Neural cell (in vitro differentiated cells): ENCODE data around the gene ENO2.
"Not testable (repeated sequence)": the region's sequence is repeated elsewhere in the genome, so short reads cannot be mapped to it uniquely, and the experiment has no call there.

Experiments used
- CTCF ChIP-seq: fragments of 450-650 bp; IDR thresholded peaks from 2 replicates; pipeline ENCODE4 v1.5.1; 2014; ENCODE audit warnings: antibody characterized with exemption, mild to moderate bottlenecking, moderate library complexity; ENCODE audit not compliant: poor library complexity, severe bottlenecking
- EP300 ChIP-seq: fragments of 450-650 bp; conservative IDR thresholded peaks from 2 replicates; pipeline ENCODE4 v1.6.1; 2014; ENCODE audit warnings: antibody characterized with exemption, mild to moderate bottlenecking, moderate library complexity; ENCODE audit not compliant: poor library complexity, severe bottlenecking
- EZH2 ChIP-seq: fragments of 200-600, 300-800 bp; shearing (Covaris generic), sonication (generic); IDR thresholded peaks from 2 replicates; pipeline ENCODE4 v1.6.1; 2014; ENCODE audit warnings: antibody characterized with exemption, low read length, borderline replicate concordance, mild to moderate bottlenecking; ENCODE audit not compliant: insufficient read depth, poor library complexity, severe bottlenecking
- MXI1 ChIP-seq: fragments of 450-650 bp; conservative IDR thresholded peaks from 2 replicates; pipeline ENCODE4 v1.6.1; 2014; ENCODE audit warnings: antibody characterized with exemption, mild to moderate bottlenecking; ENCODE audit not compliant: poor library complexity, severe bottlenecking
- RAD21 ChIP-seq: fragments of 450-650 bp; conservative IDR thresholded peaks from 2 replicates; pipeline ENCODE4 v1.6.1; 2014; ENCODE audit warnings: antibody characterized with exemption, mild to moderate bottlenecking, moderate library complexity
- REST ChIP-seq: IDR thresholded peaks from 2 replicates; pipeline ENCODE4 v1.6.1; 2012; ENCODE audit warnings: borderline replicate concordance
- SMC3 ChIP-seq: fragments of 450-650 bp; conservative IDR thresholded peaks from 2 replicates; pipeline ENCODE4 v1.6.1; 2014; ENCODE audit warnings: antibody characterized with exemption, mild to moderate bottlenecking, moderate library complexity; ENCODE audit not compliant: poor library complexity

- TF ChIP-seq CTCF, RAD21, REST, EZH2, MXI1, EP300, SMC3: not testable (repeated sequence)
Observed at GRCh38 chr12:6886206-6886999, 28.0 kb upstream of the ENO2 start.
